HG02973 (cell line): ENCODE results near the gene C5AR2.
A peak's percentile ranks its signal among the peaks of the same experiment; 100 is the strongest.
"Not testable (repeated sequence)": the region's sequence is repeated elsewhere in the genome, so short reads cannot be mapped to it uniquely, and the experiment has no call there.

Experiments
- ATAC-seq: cut with Tn5 transposase; IDR thresholded peaks from one replicate; pipeline ENCODE4 v1.9.1; 2021; ENCODE audit warnings: moderate library complexity; ENCODE audit not compliant: unreplicated experiment

The C5AR2 gene

GRCh38 chr19:47323409-47323808, 8.6 kb upstream of the C5AR2 start:
- no peak for ATAC-seq

- ATAC-seq, result no peak
Measured at GRCh38 chr19:47323872-47324271, 8.1 kb upstream of the C5AR2 start.

GRCh38 chr19:47324502-47324901, 7.5 kb upstream of the C5AR2 start:
- no peak for ATAC-seq

GRCh38 chr19:47330466-47330869, 1.5 kb upstream of the C5AR2 start:
- no peak for ATAC-seq

GRCh38 chr19:47331490-47331889, 485 bp upstream of the C5AR2 start:
- ATAC-seq, result no peak

GRCh38 chr19:47336765-47337718, 5.1 kb downstream of the C5AR2 start:
- not testable (repeated sequence) for ATAC-seq

GRCh38 chr19:47339196-47339880, 7.4 kb downstream of the C5AR2 start:
- ATAC-seq, result no peak

- ATAC-seq, result no peak
Measured at GRCh38 chr19:47340477-47341208, 8.7 kb downstream of the C5AR2 start.

- no peak for ATAC-seq
Measured at GRCh38 chr19:47341734-47342133, 9.8 kb downstream of the C5AR2 start.

GRCh38 chr19:47343194-47343802, 11.3 kb downstream of the C5AR2 start:
- ATAC-seq, result no peak

GRCh38 chr19:47344425-47344824, 12.4 kb downstream of the C5AR2 start:
- ATAC-seq, result no peak

GRCh38 chr19:47346024-47346423, 14.0 kb downstream of the C5AR2 start:
- ATAC-seq, result not testable (repeated sequence)

GRCh38 chr19:47348819-47349795, 17.1 kb downstream of the C5AR2 start, which contains the start of gene DHX34:
Gene DHX34 (plus strand): TSS chr19:47349315. CDS start chr19:47353031, 3,716 bp downstream.
- peak; percentile 89 for ATAC-seq

- no peak for ATAC-seq
Measured at GRCh38 chr19:47350630-47351029, 18.7 kb downstream of the C5AR2 start.

- ATAC-seq, result no peak
Measured at GRCh38 chr19:47351548-47351947, 19.6 kb downstream of the C5AR2 start.

- no peak for ATAC-seq
Measured at GRCh38 chr19:47352095-47352494, 20.1 kb downstream of the C5AR2 start.

- no peak for ATAC-seq
Measured at GRCh38 chr19:47353307-47353712, 21.3 kb downstream of the C5AR2 start.

- no peak for ATAC-seq
Measured at GRCh38 chr19:47356900-47357299, 24.9 kb downstream of the C5AR2 start.

- no peak for ATAC-seq
Measured at GRCh38 chr19:47357788-47358680, 26.1 kb downstream of the C5AR2 start.
